Ishikawa (cell line): ENCODE data around the gene USP43.

ENCODE experiments used
- EP300 ChIP-seq: IDR thresholded peaks from 2 replicates; pipeline ENCODE4 v1.6.1; 2012; ENCODE audit warnings: borderline replicate concordance
- NFIC ChIP-seq: IDR thresholded peaks from 2 replicates; pipeline ENCODE4 v1.6.1; 2012
- REST ChIP-seq: IDR thresholded peaks from 2 replicates; pipeline ENCODE4 v1.6.1; 2012; ENCODE audit warnings: low read depth, mild to moderate bottlenecking
- TF ChIP-seq, protein P1 (sequence below): IDR thresholded peaks from 2 replicates; pipeline ENCODE4 v1.6.1; 2012

DNA sequence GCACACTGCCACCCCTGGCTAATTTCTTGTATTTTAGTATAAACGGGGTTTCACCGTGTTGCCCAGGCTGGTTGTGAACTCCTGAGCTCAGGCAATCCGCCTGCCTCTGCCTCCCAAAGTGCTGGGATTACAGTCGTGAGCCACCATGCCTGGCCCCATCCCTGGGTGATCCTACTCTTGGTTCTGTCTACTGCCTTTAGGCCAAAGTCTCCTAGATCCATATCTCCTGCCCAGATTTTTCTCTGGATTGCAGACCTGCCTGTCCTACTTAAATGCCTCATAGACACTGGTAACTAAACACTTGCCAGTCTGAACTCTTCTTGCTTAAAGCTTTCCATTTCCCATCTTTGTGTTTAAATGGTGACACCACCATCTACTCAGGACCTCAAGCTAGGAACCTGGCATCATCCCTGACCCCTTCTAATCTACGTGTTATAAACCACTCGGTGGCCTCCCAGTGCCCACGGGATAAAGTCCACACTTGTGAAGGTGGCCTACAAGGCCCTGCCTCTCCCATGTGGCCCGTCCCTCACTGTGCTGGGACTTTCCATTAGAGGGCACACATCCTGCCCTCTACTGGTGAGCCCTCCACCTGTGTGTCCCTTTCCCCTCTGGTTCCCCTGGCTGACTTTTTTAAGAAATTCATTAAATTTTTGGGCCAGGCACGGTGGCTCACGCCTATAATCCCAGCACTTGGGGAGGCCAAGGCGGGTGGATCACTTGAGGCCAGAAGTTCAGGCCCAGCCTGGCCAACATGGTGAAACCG is 51.1 kb downstream of the USP43 start:
- TF ChIP-seq, protein P1, sequence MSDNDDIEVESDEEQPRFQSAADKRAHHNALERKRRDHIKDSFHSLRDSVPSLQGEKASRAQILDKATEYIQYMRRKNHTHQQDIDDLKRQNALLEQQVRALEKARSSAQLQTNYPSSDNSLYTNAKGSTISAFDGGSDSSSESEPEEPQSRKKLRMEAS, result no peak
- TF ChIP-seq NFIC (no peak), EP300 (no peak), REST (no peak)
